CD4-positive, alpha-beta T cell treated with Interleukin-17A for 1 hour (primary cell): ENCODE measurements around the gene RAF1.
"Not testable (repeated sequence)": the region's sequence is repeated elsewhere in the genome, so short reads cannot be mapped to it uniquely, and the experiment has no call there.

Experiments used
- DNase-seq: peaks from one replicate; pipeline ENCODE4 v3.0.0-alpha.2; 2020

RAF1 gene

DNA sequence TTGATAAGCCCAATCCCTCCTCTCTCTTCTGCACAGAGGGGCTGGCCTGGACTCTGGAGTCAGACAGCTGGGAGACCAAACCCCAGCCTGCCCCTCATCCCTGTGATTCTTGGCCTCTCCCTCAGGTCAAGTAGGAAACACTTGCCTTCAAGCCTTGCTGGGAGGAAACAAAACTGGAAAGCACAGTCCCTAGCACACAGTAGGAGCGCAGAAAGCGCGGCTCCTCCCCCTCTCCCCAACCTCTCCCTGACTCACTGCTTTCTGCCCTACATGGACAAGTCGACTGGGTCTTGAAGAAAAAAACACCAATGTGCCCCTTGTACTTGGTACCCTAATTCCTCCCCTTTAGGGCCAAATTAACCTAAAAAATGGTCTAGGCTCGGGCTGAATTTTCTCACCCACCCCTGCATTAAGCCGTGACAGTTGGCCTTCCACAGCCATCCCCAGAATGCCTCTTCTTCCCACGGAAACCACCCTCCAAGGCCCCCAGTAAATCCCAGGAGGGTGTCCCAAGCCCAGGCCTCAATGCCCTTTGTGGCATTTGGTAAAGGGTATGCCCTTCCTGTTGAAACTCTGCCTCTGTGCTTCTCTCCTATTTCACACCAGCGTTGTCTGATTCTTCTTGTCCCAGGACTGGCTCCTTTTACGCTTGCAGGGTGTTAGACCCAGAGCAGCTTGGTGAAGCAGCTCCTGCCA lies 11.3 kb upstream of the RAF1 start:
- DNase-seq = no peak

DNA sequence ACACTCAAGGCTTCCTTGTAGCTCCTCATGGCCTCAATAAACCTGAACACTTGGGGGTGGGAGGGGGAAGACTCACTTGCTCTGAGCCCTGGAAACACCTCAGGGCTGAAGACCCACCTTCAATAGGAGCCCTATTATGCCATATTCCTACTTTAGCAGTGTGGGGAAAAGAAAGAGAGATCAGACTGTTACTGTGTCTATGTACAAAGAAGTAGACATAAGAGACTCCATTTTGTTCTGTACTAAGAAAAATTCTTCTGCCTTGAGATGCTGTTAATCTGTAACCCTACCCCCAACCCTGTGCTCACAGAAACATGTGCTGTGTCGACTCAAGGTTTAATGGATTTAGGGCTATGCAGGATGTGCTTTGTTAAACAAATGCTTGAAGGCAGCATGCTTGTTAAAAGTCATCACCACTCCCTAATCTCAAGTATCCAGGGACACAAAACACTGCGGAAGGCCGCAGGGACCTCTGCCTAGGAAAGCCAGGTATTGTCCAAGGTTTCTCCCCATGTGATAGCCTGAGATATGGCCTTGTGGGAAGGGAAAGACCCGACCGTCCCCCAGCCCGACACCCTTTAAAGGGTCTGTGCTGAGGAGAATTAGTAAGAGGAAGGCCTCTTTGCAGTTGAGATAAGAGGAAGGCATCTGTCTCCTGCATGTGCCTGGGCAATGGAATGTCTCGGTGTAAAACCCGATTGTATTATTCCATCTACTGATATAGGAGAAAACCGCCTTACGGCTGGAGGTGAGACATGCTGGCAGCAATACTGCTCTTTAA lies 10.2 kb upstream of the RAF1 start:
- DNase-seq = not testable (repeated sequence)

DNA sequence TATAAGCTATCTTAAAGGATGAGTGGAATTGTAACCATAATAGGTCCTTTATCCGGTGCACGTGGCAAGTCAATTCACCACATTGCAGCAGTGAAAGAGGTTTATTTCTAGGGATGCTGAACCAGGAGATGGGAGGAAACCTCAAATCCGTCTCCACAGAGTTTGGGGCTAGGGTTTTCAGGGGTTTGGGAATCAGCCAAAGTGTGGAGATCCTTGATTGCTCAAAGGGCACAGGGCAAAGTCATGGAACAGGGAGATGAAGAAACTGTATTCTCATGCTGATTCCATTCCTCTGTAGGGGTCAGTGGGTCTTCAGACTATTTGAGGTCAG lies 7.2 kb upstream of the RAF1 start:
- DNase-seq = no peak

DNA sequence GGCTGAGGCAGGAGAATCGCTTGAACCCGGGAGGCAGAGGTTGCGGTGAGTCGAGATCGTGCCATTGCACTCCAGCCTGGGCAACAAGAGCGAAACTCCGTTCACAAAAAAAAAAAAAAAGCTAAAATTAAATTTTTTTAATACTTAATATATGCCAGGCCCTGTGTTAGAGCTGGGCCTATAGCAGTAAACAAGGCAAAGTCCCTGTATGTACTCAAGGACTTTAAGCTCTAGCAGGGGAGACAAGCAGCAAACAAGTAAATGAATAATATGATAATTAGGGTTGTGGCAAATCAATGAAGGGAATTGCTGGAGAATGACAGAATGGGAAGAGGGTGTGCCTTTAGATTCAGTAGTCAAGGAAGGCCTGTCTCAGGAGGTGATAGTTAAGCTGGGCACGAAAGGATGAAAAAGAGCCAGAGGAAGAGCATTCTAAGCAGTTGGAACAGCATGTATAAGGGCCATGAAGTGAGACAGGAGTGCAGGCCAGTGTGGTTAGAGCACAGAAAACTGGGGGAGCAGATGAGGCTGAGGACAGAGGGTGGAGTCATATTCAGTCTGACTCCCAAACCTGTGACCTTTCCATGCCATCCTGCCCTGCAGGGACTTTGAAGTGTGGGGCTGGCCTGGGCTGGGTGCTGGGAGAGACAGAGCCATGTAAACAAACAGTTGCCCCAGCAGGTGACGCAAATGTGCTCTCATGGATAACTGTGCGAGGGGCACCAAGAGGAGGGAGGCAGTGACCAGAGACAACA lies 6.6 kb upstream of the RAF1 start:
- DNase-seq = no peak

DNA sequence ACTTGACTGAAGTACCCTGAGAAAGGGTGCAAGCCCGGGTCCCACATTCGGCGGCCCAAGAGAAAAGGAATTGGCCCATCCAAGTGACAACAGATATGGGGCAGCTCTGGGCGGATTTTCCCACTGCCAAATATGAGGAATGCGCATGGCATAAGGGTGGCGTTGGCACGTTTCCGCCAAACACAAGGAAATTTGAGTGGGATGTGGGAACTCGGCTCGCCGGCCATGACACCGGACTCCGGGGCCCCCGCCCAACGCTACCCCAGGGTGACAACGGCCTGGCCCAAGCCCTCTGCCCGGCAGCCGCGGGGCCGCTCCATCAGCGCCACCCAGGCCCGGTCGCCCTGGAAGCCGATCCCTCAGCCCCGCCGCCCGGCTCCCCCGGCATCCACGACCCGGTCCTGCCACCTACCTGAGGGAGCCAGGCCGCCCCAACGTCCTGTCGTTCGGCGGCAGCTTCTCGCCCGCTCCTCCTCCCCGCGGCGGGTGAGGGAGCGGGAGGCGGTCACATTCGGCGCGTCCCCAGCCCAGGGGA lies 449 bp downstream of the RAF1 start:
- DNase-seq = no peak

DNA sequence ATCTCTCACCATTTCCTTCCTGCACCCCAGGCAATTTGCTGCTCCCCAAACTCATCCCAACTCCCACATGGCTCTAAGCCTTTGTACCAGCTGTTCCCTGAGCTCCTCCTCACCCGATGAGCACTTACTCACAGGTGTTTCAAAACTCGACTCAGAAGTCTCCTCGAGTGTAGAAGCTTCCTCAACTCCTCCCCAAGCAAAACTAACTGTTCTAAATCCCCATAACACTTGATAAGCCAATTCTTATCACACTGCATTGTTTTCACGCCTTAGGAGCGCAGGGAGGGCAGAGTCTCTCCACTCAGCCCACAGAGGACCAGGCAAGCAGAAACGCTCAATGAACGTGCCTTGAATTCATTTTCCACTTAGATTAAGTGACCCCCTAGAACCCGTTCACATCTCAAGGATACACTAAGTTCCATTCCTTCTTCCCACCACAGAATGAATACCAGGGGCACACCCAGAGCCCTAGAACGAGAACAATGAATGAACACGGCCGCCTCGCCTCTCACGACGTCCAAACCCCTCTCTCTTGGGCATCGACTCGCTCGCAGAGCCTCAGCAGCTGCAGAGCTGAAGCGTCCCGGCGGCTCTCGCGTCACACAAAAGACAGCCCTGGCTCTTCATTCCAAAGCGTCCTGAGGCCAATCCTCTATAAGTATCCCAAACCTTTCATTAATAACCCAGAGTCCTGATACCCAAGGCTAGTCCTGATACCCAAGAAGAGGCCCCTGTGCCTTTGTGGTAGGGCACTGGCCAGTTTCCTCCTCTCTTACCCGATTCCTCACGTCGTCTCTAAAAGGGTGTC lies 1.1 kb downstream of the RAF1 start:
- peak; percentile 38 for DNase-seq

DNA sequence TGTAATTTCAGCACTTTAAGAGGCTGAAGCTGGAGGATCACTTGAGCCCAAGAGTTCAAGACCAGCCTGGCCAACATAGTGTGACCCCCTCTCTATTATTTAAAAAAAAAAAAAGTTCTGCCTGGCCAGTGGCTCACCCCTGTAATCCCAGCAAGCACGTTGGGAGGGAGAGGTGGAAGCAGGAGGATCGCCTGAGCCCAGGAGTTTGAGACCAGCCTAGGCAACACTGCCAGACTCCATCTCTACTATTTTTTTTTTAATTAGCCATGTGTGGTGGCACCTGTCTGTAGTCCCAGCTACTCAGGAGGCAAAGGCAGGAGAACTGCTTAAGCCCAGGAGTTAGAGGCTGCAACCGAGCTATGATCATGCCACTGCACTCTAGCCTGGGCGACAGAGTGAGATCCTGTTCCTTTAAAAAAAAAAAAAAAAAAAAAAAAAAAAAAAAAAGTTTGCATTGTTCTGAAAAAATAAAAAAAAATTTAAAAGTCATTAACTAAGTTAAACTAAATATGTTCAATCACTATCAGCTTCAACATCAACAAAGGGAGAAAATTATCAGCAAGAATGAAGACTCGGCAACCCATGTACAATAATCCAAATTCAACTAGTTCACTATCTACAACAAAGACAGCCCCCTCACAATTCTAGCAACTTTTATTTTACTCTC lies 1.9 kb downstream of the RAF1 start:
- DNase-seq = no peak

DNA sequence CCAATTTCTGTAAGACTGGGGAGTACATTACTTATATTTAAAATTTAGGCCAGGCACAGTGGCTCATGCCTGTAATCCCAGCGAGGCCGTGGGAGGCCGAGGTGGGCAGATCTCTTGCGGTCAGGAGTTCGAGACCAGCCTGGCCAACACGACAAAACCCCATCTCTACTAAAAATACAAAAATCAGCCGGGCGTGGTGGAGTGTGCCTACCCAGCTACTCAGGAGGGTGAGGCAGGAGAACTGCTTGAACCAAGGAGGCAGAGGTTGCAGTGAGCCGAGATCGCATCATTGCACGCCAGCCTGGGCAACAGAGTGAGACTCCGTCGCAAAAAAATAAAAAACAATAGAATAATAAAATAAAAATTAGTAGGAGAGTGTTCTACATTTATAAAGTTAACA lies 2.5 kb downstream of the RAF1 start:
- not testable (repeated sequence) for DNase-seq

DNA sequence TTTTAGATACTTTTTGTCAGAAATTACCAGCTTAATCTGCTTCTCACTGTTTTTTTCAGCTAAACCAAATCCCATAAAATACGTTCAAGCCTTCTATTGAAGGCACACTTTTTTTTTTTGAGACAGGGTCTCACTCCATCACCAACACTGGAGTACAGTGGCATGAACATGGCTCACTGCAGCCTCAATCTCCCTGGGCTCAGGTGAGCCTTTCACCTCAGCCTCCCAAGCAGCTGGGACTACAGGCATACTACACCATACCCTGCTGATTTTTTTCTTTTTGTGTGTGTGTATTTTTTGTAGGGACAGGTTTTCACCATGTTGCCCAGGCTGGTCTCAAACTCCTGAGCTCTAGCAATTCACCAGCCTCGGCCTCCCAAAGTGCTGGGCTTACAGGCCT lies 3.7 kb downstream of the RAF1 start:
- DNase-seq = no peak

DNA sequence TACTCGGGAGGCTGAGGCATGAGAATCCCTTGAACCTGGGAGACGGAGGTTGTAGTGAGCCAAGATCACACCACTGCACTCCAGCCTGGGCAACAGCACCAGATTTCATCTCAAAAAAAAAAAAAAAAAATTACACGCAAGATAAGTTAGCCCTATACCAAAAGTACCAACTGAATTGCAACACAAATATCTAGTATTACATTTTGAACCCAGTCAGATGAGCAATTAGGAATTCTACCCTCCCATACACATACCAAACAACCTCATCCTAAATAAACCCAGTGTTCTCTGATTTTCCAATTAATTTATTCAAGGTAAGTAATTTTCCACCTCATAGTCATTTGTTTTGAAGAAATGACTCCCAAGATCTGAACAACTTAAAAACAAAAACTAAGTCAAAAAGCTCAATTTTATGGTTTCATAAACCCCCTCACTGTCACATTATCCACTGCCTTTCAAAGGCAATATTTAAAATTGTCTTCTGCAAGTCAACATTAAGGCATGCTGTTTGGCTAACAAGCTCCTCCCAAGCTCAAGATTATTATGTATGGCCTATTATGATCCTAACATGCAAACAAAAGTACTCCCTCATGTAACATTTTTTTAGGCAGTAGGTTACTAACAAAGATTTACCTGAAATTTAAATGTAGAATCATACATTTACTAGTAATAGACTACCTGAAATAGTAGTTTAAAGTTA lies 4.5 kb downstream of the RAF1 start:
- DNase-seq = no peak

DNA sequence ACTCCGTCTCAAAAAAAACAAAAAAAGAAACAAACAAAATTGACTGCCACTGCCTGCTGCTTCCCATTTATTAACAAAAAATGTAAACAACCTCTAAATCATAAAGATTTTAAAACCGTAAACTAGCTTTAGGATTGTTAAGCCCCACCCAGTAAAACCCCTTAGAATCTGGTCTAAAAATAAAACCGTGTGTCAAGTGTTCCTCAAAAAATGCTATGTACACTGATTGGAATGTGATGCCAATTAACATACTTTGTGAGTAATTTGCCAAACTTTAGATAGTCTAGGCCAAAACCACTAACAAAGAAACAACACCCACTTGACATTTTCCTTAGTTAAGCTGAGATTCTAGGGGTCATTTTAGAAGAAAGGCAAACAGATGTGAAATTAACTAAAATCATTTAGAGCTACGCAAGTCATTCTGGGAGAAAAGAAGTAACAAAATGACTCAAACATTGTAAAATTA lies 5.3 kb downstream of the RAF1 start:
- no peak for DNase-seq

DNA sequence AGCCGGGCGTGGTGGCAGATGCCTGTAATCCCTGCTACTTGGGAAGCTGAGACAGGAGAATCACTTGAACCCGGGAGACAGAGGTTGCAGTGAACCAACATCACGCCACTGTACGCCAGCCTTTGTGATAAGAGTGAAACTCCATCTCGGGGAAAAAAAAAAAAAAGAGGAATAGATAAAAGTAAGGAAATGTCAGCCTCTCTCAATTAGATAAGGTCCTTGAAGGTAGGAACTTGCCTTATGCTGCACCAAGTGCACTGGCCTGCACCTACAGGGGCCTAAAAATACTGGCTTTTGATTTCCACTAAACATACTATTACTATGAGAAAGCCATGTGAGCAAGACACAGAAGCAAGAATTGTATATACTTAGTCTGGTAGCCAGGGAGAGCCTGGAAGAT lies 7.1 kb downstream of the RAF1 start:
- DNase-seq = no peak

DNA sequence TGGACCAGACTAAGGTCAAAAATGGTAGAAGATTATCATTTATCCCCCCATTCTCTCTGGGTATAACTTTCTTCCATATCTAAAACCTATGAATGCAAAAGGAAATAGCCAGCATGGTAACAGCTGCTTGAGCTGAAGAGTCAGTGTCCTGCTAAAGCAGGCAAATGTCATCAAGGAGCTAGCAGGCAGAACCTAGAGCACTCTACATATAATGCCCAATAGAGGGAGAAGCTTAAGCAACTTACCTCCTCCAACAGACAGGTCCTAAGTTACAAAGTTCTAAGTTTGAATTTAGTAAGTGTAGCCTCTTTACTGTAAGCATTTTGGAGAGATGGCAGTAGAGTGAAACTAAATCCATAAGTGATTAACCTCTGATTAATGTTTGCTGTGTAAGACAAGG lies 7.7 kb downstream of the RAF1 start:
- no peak for DNase-seq

DNA sequence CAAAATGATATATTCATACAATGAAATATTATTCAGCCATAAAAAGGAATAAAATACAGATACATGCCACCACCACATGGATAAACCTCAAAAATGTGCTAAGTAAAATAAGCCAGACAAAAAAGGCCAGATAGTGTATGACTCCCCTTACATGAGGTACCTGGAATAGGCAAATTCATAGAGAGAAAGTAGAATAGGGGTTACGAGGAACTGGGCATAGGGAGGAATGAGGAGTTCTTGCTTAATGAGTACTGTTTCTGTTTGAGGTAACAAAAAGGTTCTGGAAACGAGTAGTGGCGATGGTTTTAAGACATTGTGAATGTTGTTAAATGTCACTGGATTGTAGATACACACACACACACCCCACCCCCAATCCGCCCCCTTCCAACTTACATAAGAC lies 8.2 kb downstream of the RAF1 start:
- DNase-seq = no peak

DNA sequence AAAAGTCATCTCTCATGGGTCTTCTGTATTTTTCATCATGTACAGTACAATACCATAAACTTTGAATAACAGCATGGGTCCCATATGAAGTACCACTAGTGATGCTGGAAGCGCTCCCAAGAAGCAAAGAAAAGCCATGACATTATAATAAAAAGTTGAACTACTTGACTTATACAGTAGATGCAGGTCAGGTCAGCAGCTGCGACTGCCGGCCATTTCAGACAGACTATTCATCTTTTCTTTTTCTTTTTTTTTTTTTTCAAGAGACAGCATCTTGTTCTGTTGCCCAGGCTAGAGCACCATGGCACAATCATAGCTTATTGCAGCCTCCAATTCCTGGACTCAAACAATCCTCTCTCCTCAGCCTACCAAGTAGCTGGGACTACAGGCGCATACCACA lies 10.2 kb downstream of the RAF1 start:
- no peak for DNase-seq

DNA sequence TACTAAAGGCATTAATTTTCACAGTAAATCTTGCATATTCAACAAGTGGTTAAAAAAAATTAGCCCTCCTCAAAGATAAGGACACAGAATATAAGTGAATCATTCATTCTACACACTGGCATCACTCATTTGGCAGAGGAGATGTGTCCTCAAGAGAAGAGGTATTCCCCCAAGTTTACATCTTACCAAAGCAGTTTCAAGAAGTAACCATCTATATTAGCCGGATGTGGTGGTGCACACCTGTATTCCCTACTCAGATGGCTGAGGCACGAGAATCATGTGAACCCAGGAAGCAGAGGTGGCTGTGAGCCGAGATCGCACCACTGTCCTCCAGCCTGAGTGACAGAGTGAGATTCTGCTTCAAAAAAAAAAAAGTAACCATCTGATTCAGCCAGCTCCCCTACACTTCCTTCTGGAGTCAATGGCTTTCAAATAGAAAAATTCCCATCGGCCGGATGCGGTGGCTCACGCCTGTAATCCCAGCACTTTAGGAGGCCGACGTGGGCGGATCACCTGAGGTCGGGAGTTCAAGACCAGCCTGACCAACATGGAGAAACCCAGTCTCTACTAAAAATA lies 15.4 kb downstream of the RAF1 start:
- no peak for DNase-seq

DNA sequence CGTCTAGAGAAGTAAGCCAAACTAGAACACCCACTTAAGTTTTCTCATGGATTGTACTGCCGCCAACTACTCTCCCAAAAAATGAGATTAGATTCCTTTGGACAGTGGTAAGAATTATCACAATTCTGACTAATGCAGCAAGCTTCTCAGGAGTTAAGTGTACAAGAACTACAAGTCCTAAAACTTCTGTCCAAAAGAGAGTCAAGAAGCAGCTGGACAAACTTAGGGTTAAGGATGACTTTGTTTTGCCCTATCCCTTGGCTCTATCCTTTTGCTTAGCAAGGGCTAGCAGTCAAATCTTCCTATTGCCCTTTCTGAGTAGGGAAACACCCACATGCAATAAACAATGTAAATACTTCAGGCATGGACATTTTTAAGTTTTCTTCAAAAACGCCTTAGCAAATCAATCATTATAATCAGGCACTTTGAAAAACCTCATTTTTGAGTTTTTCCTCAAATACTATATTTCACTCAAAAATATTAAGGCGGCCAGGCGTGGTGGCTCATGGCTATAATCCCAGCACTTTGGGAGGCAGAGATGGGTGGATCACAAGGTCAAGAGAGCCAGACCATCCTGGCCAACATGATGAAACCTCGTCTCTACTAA lies 19.5 kb downstream of the RAF1 start:
- no peak for DNase-seq

DNA sequence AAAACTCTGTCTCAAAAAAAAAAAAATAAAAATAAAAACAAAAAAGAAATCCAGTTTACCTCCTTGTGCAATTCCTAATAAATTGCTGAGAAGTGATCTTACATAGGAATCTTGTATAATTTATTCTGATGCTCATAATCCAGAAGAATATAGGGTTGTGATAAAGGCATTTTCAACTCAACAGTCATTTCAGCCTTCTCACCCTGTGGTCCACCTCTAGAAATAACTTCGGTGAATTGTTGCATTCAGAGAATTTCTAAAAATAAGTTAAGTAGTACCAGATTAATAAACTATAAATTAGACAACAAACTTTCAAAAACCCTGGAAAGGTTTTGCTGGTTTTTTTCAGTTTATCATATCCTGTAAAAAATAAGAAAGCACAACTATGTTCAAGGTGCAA lies 20.2 kb downstream of the RAF1 start:
- DNase-seq = no peak

DNA sequence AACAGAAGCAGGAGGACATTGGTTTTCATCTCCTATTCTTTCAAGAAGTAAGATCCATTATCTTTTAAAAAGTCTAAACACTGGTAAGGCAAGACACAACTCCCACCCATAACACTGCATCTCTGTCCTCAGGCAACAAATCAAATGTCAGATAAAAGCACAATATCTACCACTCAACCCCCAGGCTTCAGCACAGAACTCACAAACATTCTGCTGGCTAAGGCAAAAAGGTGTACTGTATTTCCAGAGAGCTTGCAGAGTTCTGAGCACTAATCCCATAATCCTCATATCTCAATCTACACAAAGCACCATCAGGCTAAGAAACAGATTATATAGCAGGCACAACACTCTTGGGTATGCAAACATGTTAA lies 20.9 kb downstream of the RAF1 start:
- DNase-seq = no peak

DNA sequence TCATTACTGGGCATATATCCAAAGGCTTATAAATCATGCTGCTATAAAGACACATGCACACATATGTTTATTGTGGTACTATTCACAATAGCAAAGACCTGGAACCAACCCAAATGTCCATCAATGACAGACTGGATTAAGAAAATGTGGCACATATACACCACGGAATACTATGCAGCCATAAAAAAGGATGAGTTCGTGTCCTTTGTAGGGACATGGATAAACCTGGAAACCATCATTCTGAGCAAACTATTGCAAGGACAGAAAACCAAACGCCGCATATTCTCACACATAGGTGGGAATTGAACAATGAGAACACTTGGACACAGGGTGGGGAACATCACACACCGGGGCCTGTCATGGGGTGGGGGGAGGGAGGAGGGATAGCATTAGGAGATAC lies 23.1 kb downstream of the RAF1 start:
- DNase-seq = not testable (repeated sequence)

DNA sequence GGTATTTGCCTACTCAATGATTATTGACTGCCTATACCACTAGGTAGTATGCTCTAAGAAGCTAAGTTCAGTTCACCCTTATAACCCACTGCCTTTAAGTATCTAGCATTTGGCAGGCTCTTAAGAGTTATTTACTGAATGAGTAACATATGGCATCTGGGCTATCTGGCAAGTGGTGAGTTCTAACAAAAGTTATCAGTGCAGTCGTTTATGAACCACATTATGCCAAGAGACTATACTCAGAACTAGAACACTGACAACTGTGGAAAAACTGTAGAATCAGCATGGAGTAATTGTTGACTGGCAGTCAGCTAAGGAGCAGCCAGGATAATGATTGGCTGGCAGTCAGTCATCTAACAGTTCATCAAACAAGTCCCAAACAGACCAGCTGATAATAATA lies 25.8 kb downstream of the RAF1 start:
- no peak for DNase-seq
